Inflammatory macrophage treated with lipopolysaccharide for 4 hours (primary cell): ENCODE measurements around the gene CD247.

Source experiments
- DNase-seq: peaks from one replicate; pipeline ENCODE4 v3.0.0-alpha.2; 2020

Gene CD247

GRCh38 chr1:167484726-167485502, 33.4 kb downstream of the CD247 start:
- DNase-seq = no peak

GRCh38 chr1:167483790-167484189, 34.5 kb downstream of the CD247 start:
- DNase-seq = no peak

DNA sequence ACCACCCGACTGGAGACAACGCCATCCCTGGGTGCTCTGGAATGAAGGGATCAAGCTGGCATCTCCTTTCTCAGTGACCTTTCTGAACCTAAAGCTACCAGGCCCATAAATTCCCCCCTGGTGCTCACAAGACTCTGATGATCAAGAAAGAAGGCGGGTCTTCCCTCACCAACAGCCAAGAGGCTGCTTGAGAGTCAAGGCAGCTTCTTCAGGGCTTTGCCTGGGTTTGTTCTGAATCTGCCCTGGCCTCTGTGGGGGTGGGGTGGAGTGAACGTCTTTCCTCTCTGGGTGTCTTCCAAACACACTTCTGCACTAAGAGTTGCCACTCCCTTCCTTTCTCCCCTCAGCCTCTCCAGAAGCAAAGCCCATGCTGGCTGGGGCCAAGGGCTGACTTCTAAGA, 36.1 kb downstream of the CD247 start:
- no peak for DNase-seq

DNA sequence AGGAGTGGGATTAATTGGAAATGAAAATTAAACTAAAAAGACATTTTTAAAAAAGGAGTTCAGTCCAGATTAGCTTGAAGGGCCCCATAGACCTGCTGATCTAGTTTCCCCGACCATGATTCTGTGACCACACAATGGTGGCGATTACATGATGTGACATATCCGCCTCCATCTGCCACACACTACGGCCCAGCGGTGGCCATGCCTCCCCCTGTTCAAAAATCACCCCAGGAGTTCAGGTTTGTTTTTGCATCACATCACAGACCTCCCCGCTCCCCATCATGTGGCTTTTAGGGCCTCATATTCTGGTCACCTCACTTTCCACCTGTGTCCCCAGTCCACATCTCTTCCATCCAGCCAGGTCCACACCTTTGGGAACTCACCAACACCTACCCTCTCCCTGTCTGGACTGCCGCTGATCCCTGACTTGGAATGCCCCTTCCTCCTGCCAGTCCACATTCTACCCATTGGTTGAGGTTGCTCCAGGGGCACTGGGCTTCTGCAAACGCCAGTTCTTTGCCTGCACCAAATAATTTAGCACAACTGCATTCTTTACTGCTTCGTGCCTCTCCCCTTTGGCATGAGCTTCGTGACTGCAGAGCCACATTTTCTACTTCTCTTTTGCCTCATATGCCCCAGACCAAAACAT, 38.9 kb downstream of the CD247 start:
- DNase-seq = no peak

DNA sequence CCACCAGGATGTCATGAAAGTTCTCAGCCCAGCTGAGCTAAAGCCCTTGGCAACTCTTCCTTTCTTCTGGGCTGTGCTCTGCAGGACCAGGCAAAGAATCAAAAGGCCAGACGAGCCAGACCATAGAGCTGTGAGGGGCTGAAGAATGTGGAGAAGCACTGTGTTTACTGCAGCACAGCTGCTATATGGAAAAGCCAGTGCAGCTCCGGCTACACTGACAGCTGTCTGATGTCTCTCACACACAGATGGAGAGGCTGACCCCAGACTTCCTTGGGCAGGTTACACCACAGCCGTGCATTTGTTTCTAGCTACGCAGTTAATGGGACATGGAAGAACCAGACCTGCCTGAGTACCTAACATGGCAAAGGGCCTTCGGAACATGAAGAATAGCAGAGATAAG, 40.3 kb downstream of the CD247 start:
- DNase-seq = no peak

- DNase-seq = no peak
Measured at GRCh38 chr1:167476061-167476460, 42.3 kb downstream of the CD247 start.

- DNase-seq = no peak
Measured at GRCh38 chr1:167474191-167474641, 44.1 kb downstream of the CD247 start.

- DNase-seq = no peak
Measured at GRCh38 chr1:167473761-167474160, 44.6 kb downstream of the CD247 start.

GRCh38 chr1:167472752-167473521, 45.4 kb downstream of the CD247 start:
- no peak for DNase-seq

DNA sequence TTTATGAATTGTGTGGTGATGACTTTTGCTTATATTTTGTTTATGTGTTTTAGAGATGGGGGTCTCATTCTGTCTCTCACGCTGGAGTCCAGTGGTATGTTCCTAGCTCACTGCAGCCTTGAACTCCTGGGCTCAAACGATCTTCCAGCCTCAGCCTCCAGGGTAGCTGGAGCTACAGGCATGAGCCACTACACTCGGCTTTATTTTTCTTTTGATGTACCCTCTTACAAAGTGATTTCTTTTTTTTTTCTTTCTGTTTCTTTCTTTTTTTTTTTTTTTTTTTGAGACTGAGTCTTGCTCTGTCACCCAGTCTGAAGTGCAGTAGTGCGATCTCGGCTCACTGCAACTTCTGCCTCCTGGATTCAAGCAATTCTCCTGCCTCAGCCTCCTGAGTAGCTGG, 46.8 kb downstream of the CD247 start:
- no peak for DNase-seq

- DNase-seq = no peak
Measured at GRCh38 chr1:167469280-167469965, 48.9 kb downstream of the CD247 start.

DNA sequence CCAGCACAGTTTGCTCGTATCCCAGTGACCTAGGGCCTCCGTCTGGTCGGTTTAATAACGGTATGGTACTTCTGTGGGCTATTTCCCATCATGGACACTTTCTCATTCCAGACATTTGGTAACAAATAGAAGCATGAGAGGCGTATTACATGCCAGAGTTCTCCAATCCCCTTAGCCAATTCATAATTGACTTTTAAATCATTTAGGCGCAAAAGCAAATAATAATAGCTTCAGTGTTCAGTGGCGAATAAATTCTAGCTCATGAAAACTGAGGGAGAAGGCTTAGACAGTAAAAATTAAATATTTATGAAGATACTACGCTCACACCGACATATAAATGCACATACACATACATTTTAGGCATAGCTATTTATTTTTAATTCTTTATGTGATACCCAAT, 50.6 kb downstream of the CD247 start:
- DNase-seq = no peak

GRCh38 chr1:167467126-167467710, 51.1 kb downstream of the CD247 start:
- no peak for DNase-seq

DNA sequence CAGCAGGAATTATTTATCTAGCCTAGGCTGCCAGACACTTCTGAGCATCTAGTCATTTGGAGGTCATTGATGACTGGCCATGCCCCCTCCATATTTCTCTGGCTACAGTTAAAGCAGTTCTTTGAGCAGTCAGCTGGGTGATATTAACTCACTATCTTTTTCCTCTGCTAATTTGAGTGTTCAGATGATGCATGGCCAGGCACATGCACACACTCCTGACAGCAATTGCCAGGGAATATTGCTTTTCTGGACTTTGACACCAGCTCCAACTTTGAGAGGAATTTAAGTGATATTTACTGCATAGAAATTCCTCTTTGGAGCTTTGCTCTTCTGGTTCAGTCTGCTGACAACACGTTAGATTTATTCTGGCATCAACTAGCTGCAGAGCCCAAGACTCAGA, 52.6 kb downstream of the CD247 start:
- no peak for DNase-seq

GRCh38 chr1:167465018-167465417, 53.3 kb downstream of the CD247 start:
- no peak for DNase-seq

GRCh38 chr1:167463875-167464575, 54.3 kb downstream of the CD247 start:
- DNase-seq = no peak

- DNase-seq = no peak
Measured at GRCh38 chr1:167463080-167463479, 55.2 kb downstream of the CD247 start.

GRCh38 chr1:167462341-167462740, 56.0 kb downstream of the CD247 start:
- DNase-seq = no peak

- no peak for DNase-seq
Measured at GRCh38 chr1:167460836-167461235, 57.5 kb downstream of the CD247 start.

DNA sequence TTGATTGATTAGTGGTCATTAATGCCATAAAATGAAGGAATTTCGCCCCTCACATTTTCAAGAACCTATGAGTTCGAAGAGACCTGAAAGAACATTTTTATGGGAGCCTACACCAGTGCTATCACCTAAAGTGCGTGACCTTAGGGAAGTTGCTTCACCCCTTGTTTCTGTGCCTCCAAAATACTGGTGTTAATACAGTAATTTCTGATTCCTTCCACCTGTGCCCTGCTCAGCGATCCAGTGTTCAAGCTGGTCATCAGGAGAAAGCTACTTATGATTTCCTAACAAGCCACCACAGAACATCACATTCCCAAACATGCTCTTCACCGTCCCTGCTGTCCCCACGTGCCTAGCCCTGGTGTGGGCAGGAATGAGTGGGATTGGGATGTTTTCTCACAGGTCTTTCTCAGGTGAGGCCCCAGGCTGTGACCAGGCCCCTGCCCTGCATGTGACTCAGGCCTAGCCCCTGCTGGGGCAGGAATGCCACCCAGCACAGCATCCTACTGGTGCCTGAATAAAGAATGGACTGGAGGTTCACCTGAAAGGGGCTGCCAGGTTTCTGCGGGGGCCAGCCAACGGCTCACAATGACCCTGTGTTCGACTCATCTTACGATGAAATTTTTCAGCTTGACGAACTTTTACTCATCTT, 60.3 kb downstream of the CD247 start:
- no peak for DNase-seq

DNA sequence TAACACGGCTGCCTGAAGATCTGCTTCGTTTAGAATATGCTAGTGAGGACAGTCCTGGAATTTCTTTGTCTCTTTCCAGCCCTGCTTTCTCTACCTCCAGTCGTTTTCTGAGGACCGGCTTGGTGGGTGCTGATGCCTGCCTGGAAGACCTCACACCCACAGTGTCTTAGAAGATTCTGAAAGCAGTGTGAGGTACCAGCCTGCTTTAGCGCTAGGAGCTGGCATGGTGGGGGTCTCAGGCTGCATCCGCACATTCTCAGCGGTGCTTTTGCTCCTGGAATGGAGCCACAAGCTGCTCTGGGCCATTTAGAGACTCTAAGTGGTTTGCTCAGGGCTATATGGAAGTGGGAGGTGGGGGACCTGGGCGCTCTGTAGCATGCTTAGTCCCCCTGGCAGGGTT, 61.4 kb downstream of the CD247 start:
- DNase-seq = no peak

- no peak for DNase-seq
Measured at GRCh38 chr1:167456524-167456923, 61.8 kb downstream of the CD247 start.
